Neural progenitor cell (in vitro differentiated cells): ENCODE measurements around the gene RHOF. TPM values are rescaled to one million over a fixed set of nuclear protein-coding genes. Genes with fewer than 3 reads are reported as not detected.

ENCODE experiments used
- DNase-seq: peaks from one replicate; pipeline ENCODE4 v3.0.0-alpha.2; 2016; ENCODE audit warnings: low spot score
- H2AFZ ChIP-seq: fragments of 200-600 bp; sonication (generic); replicated peaks from 2 replicates; pipeline ENCODE4 v1.6.1; 2016; ENCODE audit warnings: antibody characterized with exemption
- H3F3A ChIP-seq: fragments of 200-600 bp; sonication (generic); 2 replicates; pipeline ENCODE4 v1.6.1; 2016; ENCODE audit warnings: antibody characterized with exemption, low read depth
- H3K27ac ChIP-seq: fragments of 200-600 bp; sonication (generic); 2 replicates; pipeline ENCODE4 v1.5.1; 2016; ENCODE audit warnings: mild to moderate bottlenecking
- H3K27me3 ChIP-seq: fragments of 200-600 bp; sonication (generic); 2 replicates; pipeline ENCODE4 v1.6.1; 2016; ENCODE audit warnings: mild to moderate bottlenecking, moderate library complexity
- H3K36me3 ChIP-seq: fragments of 200-600 bp; sonication (generic); 2 replicates; pipeline ENCODE4 v1.5.1; 2016
- H3K4me1 ChIP-seq: fragments of 200-600 bp; sonication (generic); 2 replicates; pipeline ENCODE4 v1.6.1; 2016; ENCODE audit warnings: mixed run types
- H3K4me2 ChIP-seq: fragments of 200-600 bp; sonication (generic); 2 replicates; pipeline ENCODE4 v1.6.1; 2016
- H3K4me3 ChIP-seq: fragments of 200-600 bp; sonication (generic); 2 replicates; pipeline ENCODE4 v1.5.1; 2016
- H3K79me2 ChIP-seq: fragments of 200-600 bp; sonication (generic); 2 replicates; pipeline ENCODE4 v1.6.1; 2016; ENCODE audit warnings: low read depth
- H3K9ac ChIP-seq: fragments of 200-600 bp; sonication (generic); 2 replicates; pipeline ENCODE4 v1.6.1; 2016
- H3K9me3 ChIP-seq: fragments of 200-600 bp; sonication (generic); 2 replicates; pipeline ENCODE4 v1.5.1; 2016; ENCODE audit warnings: low read depth
- H4K20me1 ChIP-seq: fragments of 200-600 bp; sonication (generic); 2 replicates; pipeline ENCODE4 v1.6.1; 2016; ENCODE audit warnings: low read depth
- H3K27ac Mint-ChIP-seq: 3 replicates; pipeline ENCODE4 v1.8.0; 2021; ENCODE audit warnings: mixed read lengths
- H3K27me3 Mint-ChIP-seq: 2 replicates; pipeline ENCODE4 v1.8.0; 2022; ENCODE audit warnings: low read depth, mild to moderate bottlenecking, inconsistent platforms, moderate library complexity, mixed read lengths; ENCODE audit not compliant: insufficient read depth
- H3K36me3 Mint-ChIP-seq: 3 replicates; pipeline ENCODE4 v1.8.0; 2021; ENCODE audit warnings: mixed read lengths
- H3K4me1 Mint-ChIP-seq: 3 replicates; pipeline ENCODE4 v1.8.0; 2021; ENCODE audit warnings: mixed read lengths
- H3K4me3 Mint-ChIP-seq: 3 replicates; pipeline ENCODE4 v1.8.0; 2021; ENCODE audit warnings: mild to moderate bottlenecking, moderate library complexity, mixed read lengths
- H3K9me3 Mint-ChIP-seq: 3 replicates; pipeline ENCODE4 v1.8.0; 2020; ENCODE audit warnings: mixed read lengths
- EZH2 ChIP-seq: fragments of 200-600 bp; sonication (generic); IDR thresholded peaks from 2 replicates; pipeline ENCODE4 v1.6.1; 2017; ENCODE audit warnings: antibody characterized with exemption, mild to moderate bottlenecking, moderate library complexity
- EZH2phosphoT487 ChIP-seq: fragments of 200-600 bp; sonication (generic); IDR thresholded peaks from 2 replicates; pipeline ENCODE4 v1.6.1; 2017; ENCODE audit warnings: antibody characterized with exemption
- total RNA-seq: library from RNA; depleted of rRNA; stranded (reverse); fragments of >200 nt; gene quantifications from 2 replicates; pipeline ENCODE4 v1.2.3, GENCODE V29; 2015; ENCODE audit warnings: low replicate concordance
- TF ChIP-seq, protein P1 (sequence below): fragments of 200-600 bp; sonication (generic); IDR thresholded peaks from 2 replicates; pipeline ENCODE4 v1.5.1; 2017; ENCODE audit warnings: antibody characterized with exemption, mild to moderate bottlenecking

The RHOF gene
- total RNA-seq, 1 donor from 2014 or later = 20.1 TPM

- peak overlapping the region; percentile 98 for H3K4me2 ChIP-seq
- H3K9me3 ChIP-seq = no peaks in the 10 kb centered on the region
- H3K79me2 ChIP-seq = peaks cover 89% of the 10 kb centered on the region
- H3K36me3 ChIP-seq = no peaks in the 10 kb centered on the region
- Mint-ChIP-seq H3K4me3 (peak overlapping the region; percentile 97), H3K27me3 (peaks cover 7% of the 10 kb centered on the region), H3K27ac (no peak overlapping the region), H3K4me1 (peaks cover 29% of the 10 kb centered on the region), H3K36me3 (peaks cover 19% of the 10 kb centered on the region), H3K9me3 (no peaks in the 10 kb centered on the region)
- H3K27me3 ChIP-seq = no peaks in the 10 kb centered on the region
- no peak overlapping the region for H3K27ac ChIP-seq
- TF ChIP-seq EZH2phosphoT487 (no peak), EZH2 (no peak)
- TF ChIP-seq, protein P1, sequence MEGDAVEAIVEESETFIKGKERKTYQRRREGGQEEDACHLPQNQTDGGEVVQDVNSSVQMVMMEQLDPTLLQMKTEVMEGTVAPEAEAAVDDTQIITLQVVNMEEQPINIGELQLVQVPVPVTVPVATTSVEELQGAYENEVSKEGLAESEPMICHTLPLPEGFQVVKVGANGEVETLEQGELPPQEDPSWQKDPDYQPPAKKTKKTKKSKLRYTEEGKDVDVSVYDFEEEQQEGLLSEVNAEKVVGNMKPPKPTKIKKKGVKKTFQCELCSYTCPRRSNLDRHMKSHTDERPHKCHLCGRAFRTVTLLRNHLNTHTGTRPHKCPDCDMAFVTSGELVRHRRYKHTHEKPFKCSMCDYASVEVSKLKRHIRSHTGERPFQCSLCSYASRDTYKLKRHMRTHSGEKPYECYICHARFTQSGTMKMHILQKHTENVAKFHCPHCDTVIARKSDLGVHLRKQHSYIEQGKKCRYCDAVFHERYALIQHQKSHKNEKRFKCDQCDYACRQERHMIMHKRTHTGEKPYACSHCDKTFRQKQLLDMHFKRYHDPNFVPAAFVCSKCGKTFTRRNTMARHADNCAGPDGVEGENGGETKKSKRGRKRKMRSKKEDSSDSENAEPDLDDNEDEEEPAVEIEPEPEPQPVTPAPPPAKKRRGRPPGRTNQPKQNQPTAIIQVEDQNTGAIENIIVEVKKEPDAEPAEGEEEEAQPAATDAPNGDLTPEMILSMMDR = no peak
- peak overlapping the region; percentile 27 for H3K9ac ChIP-seq
- H3F3A ChIP-seq = peaks cover 38% of the 10 kb centered on the region
- H2AFZ ChIP-seq = no peak overlapping the region
- peaks cover 58% of the 10 kb centered on the region for H4K20me1 ChIP-seq
- DNase-seq = peak; percentile 34
- H3K4me3 ChIP-seq = peak overlapping the region; percentile 84
- H3K4me1 ChIP-seq = peaks cover 26% of the 10 kb centered on the region
These were observed 13.3 kb upstream of the RHOF start for GRCh38 chr12:121806546-121807423.

GRCh38 chr12:121806009-121806545, 12.6 kb upstream of the RHOF start:
- Histone ChIP-seq H2AFZ (no peak overlapping the region), H3K27ac (no peak overlapping the region), H3K79me2 (peaks cover 89% of the 10 kb centered on the region), H3K4me3 (peak overlapping the region; percentile 84), H3K36me3 (no peaks in the 10 kb centered on the region), H3K9me3 (no peaks in the 10 kb centered on the region), H3K4me2 (peak overlapping the region; percentile 98), H4K20me1 (peaks cover 51% of the 10 kb centered on the region), H3K27me3 (no peaks in the 10 kb centered on the region), H3F3A (peaks cover 38% of the 10 kb centered on the region), H3K9ac (no peak overlapping the region), H3K4me1 (peaks cover 19% of the 10 kb centered on the region)
- TF ChIP-seq, protein P1 = no peak
- no peak for TF ChIP-seq EZH2phosphoT487
- no peak for TF ChIP-seq EZH2
- H3K27ac Mint-ChIP-seq = peak overlapping the region; percentile 90
- peaks cover 7% of the 10 kb centered on the region for H3K27me3 Mint-ChIP-seq
- no peaks in the 10 kb centered on the region for H3K9me3 Mint-ChIP-seq
- H3K4me1 Mint-ChIP-seq = peaks cover 29% of the 10 kb centered on the region
- H3K36me3 Mint-ChIP-seq = peaks cover 23% of the 10 kb centered on the region
- no peak for DNase-seq
- H3K4me3 Mint-ChIP-seq = peak overlapping the region; percentile 97

DNA sequence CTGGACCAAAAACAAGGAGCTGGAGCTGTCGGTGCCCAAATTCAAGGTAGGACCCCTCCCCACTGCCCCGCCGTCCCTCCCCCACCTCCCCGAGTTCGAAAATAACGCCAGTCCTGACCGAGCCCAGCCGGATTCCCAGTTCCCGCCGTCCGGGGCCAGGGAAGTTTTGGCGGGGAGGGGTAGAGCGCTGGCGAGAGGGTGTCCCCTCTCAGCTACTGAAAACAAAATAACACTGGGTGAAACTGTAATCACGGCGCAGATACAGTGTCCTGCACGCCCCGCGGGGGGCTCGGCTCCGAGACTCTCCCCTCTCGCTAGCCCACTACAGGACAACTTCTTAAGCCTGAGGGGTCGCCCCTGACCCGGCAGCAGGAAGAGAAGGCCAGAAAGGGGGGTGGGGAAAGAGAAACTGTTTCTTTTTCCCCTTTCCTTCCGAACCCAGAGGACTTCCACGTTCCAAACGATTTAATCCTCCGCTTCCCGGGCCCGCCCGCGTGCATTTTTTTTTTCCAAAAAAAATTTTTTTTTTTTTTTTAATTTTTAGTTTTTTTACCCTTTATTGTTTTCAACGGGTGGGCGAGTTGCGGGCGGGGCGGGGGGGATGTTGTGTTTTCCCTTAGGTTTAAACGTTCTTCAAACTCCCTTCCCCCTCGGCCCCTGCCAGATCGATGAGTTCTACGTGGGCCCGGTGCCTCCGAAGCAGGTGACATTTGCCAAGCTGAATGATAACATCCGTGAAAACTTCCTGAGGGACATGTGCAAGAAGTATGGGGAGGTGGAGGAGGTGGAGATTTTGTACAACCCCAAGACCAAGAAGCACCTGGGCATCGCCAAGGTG, 11.9 kb upstream of the RHOF start:
- Mint-ChIP-seq H3K9me3 (no peaks in the 10 kb centered on the region), H3K27ac (peak overlapping the region; percentile 90), H3K4me3 (peak overlapping the region; percentile 97), H3K27me3 (peaks cover 7% of the 10 kb centered on the region), H3K4me1 (peaks cover 25% of the 10 kb centered on the region), H3K36me3 (peaks cover 19% of the 10 kb centered on the region)
- Histone ChIP-seq H3K27ac (no peak overlapping the region), H3K4me1 (peaks cover 16% of the 10 kb centered on the region), H4K20me1 (peaks cover 44% of the 10 kb centered on the region), H3K4me2 (peak overlapping the region; percentile 98), H2AFZ (no peak overlapping the region), H3F3A (peaks cover 36% of the 10 kb centered on the region), H3K36me3 (no peaks in the 10 kb centered on the region), H3K9ac (peak overlapping the region; percentile 8), H3K4me3 (peak overlapping the region; percentile 84), H3K9me3 (no peaks in the 10 kb centered on the region), H3K79me2 (peaks cover 88% of the 10 kb centered on the region), H3K27me3 (no peaks in the 10 kb centered on the region)
- peak; percentile 52 for DNase-seq
- TF ChIP-seq EZH2 = no peak
- TF ChIP-seq EZH2phosphoT487 = no peak
- TF ChIP-seq, protein P1 = no peak
